Kidney epithelial cell (primary cell): ENCODE results near the gene PSAT1. TPM values are rescaled to one million over a fixed set of nuclear protein-coding genes. Genes with fewer than 3 reads are reported as not detected.

Experiments used
- DNase-seq: peaks from one replicate; pipeline ENCODE4 v3.0.0-alpha.2; 2010; ENCODE audit warnings: low read depth
- H3K27me3 ChIP-seq: 2 replicates; pipeline ENCODE4 v1.6.0; 2011; ENCODE audit warnings: low read length; ENCODE audit not compliant: control insufficient read depth, insufficient read depth
- H3K36me3 ChIP-seq: 2 replicates; pipeline ENCODE4 v1.5.1; 2011; ENCODE audit warnings: low read length; ENCODE audit not compliant: control insufficient read depth, insufficient read depth
- H3K4me3 ChIP-seq: 2 replicates; pipeline ENCODE4 v1.5.1; 2011; ENCODE audit warnings: low read depth, mild to moderate bottlenecking, control low read depth, low read length
- CTCF ChIP-seq: IDR thresholded peaks from 2 replicates; pipeline ENCODE4 v1.5.1; 2011; ENCODE audit warnings: mild to moderate bottlenecking, moderate library complexity, low read length, control low read depth, inconsistent platforms; ENCODE audit not compliant: insufficient read depth, poor library complexity, severe bottlenecking
- total RNA-seq: library from RNA; depleted of rRNA; stranded (reverse); fragments of >200 nt; gene quantifications from 2 replicates; pipeline ENCODE4 v1.2.3, GENCODE V29; 2015

PSAT1 gene
- total RNA-seq, 1 donor from 2014 or later, result 259 TPM

GRCh38 chr9:78301466-78301865 lies 4.5 kb downstream of the PSAT1 start:
- H3K27me3 ChIP-seq, result no peaks in the 10 kb centered on the region
- H3K36me3 ChIP-seq, result no peaks in the 10 kb centered on the region
- no peak for TF ChIP-seq CTCF
- no peak for DNase-seq
- H3K4me3 ChIP-seq, result no peak overlapping the region

- TF ChIP-seq CTCF, result no peak
- Histone ChIP-seq H3K36me3 (no peaks in the 10 kb centered on the region), H3K4me3 (no peak overlapping the region), H3K27me3 (no peaks in the 10 kb centered on the region)
- no peak for DNase-seq
Measured at GRCh38 chr9:78303377-78304062, 6.6 kb downstream of the PSAT1 start.

GRCh38 chr9:78304357-78304756 lies 7.4 kb downstream of the PSAT1 start:
- no peak overlapping the region for H3K4me3 ChIP-seq
- TF ChIP-seq CTCF, result no peak
- no peak for DNase-seq
- H3K27me3 ChIP-seq, result no peaks in the 10 kb centered on the region
- no peaks in the 10 kb centered on the region for H3K36me3 ChIP-seq

GRCh38 chr9:78306222-78307076 lies 9.5 kb downstream of the PSAT1 start:
- DNase-seq, result no peak
- no peaks in the 10 kb centered on the region for H3K36me3 ChIP-seq
- H3K27me3 ChIP-seq, result no peaks in the 10 kb centered on the region
- no peak overlapping the region for H3K4me3 ChIP-seq
- no peak for TF ChIP-seq CTCF

- Histone ChIP-seq H3K36me3 (no peaks in the 10 kb centered on the region), H3K27me3 (no peaks in the 10 kb centered on the region), H3K4me3 (no peak overlapping the region)
- no peak for TF ChIP-seq CTCF
- DNase-seq, result no peak
Measured at GRCh38 chr9:78307360-78307759, 10.4 kb downstream of the PSAT1 start.
